Measurements from ENCODE around the gene ARHGEF35.
"Not testable (repeated sequence)": the region's sequence is repeated elsewhere in the genome, so short reads cannot be mapped to it uniquely, and the experiment has no call there.

DNA sequence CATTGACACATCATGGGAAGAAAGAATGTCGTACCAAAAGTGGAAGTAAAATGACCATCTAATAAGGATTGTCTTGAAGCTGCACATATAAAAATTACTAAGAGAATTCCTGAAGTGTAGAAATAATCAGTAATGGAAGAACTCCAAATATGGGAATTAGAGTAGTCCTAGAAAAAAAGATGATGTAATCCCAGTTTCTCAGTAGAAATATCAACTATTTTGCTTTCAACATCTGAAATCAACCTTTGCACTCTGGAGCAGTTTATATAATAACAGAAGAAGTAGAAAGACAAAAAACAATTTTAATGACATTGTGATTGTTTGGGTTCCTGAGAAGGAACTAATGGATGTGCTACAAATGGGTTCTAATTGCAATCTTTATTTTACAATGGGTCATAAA, 37.4 kb upstream of the ARHGEF35 start:
- not testable (repeated sequence) for TF ChIP-seq POLR2A (IDR thresholded peaks at IDR 0.05)
- TF ChIP-seq, protein P1, sequence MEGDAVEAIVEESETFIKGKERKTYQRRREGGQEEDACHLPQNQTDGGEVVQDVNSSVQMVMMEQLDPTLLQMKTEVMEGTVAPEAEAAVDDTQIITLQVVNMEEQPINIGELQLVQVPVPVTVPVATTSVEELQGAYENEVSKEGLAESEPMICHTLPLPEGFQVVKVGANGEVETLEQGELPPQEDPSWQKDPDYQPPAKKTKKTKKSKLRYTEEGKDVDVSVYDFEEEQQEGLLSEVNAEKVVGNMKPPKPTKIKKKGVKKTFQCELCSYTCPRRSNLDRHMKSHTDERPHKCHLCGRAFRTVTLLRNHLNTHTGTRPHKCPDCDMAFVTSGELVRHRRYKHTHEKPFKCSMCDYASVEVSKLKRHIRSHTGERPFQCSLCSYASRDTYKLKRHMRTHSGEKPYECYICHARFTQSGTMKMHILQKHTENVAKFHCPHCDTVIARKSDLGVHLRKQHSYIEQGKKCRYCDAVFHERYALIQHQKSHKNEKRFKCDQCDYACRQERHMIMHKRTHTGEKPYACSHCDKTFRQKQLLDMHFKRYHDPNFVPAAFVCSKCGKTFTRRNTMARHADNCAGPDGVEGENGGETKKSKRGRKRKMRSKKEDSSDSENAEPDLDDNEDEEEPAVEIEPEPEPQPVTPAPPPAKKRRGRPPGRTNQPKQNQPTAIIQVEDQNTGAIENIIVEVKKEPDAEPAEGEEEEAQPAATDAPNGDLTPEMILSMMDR (IDR thresholded peaks at IDR 0.05), result not testable (repeated sequence)

Measured in esophagus squamous epithelium (tissue), 4 donors.